HepG2 (cell line): Measurements from ENCODE around the gene SHQ1. TPM values are rescaled to one million over a fixed set of nuclear protein-coding genes. Genes with fewer than 3 reads are reported as not detected.

Source experiments
- ATAC-seq: fragments of 200-7000 bp; cut with Tn5 transposase; 3 replicates; pipeline ENCODE4 v1.9.1; 2020; ENCODE audit warnings: mild to moderate bottlenecking, moderate library complexity
- BruUV-seq: library from RNA; stranded (reverse); fragments of 400-500 nt; replicated peaks from 2 replicates; lab custom pipeline; 2021; lab: Mats Ljungman, UMichigan
- CTCF ChIA-PET: fragments of 300-600 bp; formaldehyde crosslinking; extraction: SDS; loops from one replicate; lab custom pipeline; 2021; ENCODE audit warnings: low total read pairs, inconsistent platforms, low intra/inter-chr PET ratio; lab: Yijun Ruan, JAX
- POLR2A ChIA-PET: fragments of 350-600 bp; sonication (Branson Sonifier 250); formaldehyde crosslinking; loops from one replicate; lab custom pipeline; 2020; ENCODE audit warnings: antibody characterized with exemption, inconsistent platforms; lab: Yijun Ruan, JAX
- DNase-seq: peaks from one replicate; pipeline ENCODE4 v3.0.0-alpha.2; 2015; ENCODE audit warnings: low spot score
- FAIRE-seq: peaks from 3 replicates; lab custom pipeline; 2011; peaks lifted over from hg19 to GRCh38; lab: Jason Lieb, UNC
- H2AFZ ChIP-seq: one replicate; pipeline ENCODE4 v1.6.1; 2011; ENCODE audit warnings: low read length, inconsistent platforms
- H3K27ac ChIP-seq: fragments of 300-600 bp; 3 replicates; pipeline ENCODE4 v1.8.0; 2011; ENCODE audit warnings: mixed run types, mild to moderate bottlenecking, mixed read lengths, low read length, inconsistent platforms; ENCODE audit not compliant: insufficient read depth; ENCODE audit errors: extremely low read length
- H3K27me3 ChIP-seq, 2 experiments: fragments of 200-600 bp in 1 of 2; 2 replicates in 1 of 2; 3 replicates in 1 of 2; pipeline versions ENCODE4 v1.6.0 to v1.8.0; 2011; ENCODE audit warnings: low read length in 2 of 2, mild to moderate bottlenecking in 2 of 2, moderate library complexity in 2 of 2, inconsistent platforms in 1 of 2; ENCODE audit not compliant: insufficient read depth in 2 of 2, control insufficient read depth in 1 of 2
- H3K36me3 ChIP-seq, 2 experiments: fragments of 200-600 bp in 1 of 2; replicated peaks in 1 of 2; 2 replicates in 1 of 2; 3 replicates in 1 of 2; pipeline versions ENCODE4 v1.5.1 to v1.8.0; 2011; ENCODE audit warnings: low read length in 2 of 2, inconsistent platforms in 1 of 2; ENCODE audit not compliant: insufficient read depth in 2 of 2, control insufficient read depth in 1 of 2
- H3K4me1 ChIP-seq: 2 replicates; pipeline ENCODE4 v1.5.1; 2012; ENCODE audit warnings: low read length, inconsistent platforms; ENCODE audit not compliant: insufficient read depth
- H3K4me2 ChIP-seq: 2 replicates; pipeline ENCODE4 v1.6.0; 2011; ENCODE audit warnings: low read depth, low read length, inconsistent platforms
- H3K4me3 ChIP-seq, 3 experiments: fragments of 200-600 bp in 1 of 3; sonication (generic), shearing (Covaris generic) in 1 of 3; replicated peaks in 1 of 3; 2 replicates each; pipeline ENCODE4 v1.5.1; 2011 to 2016; ENCODE audit warnings: low read length in 3 of 3, inconsistent platforms in 2 of 3, low read depth in 2 of 3, mild to moderate bottlenecking in 2 of 3, control low read depth in 1 of 3, mixed read lengths in 1 of 3; ENCODE audit not compliant: insufficient read depth in 1 of 3
- H3K79me2 ChIP-seq: one replicate; pipeline ENCODE4 v1.6.1; 2011; ENCODE audit warnings: low read length, inconsistent platforms; ENCODE audit not compliant: insufficient read depth
- H3K9ac ChIP-seq: 2 replicates; pipeline ENCODE4 v1.6.0; 2011; ENCODE audit warnings: mild to moderate bottlenecking, low read depth, low read length, inconsistent platforms; ENCODE audit not compliant: insufficient read depth
- H3K9me3 ChIP-seq: 2 replicates; pipeline ENCODE4 v1.5.1; 2012; ENCODE audit warnings: mild to moderate bottlenecking, low read length
- H4K20me1 ChIP-seq: 2 replicates; pipeline ENCODE4 v1.6.0; 2011; ENCODE audit warnings: inconsistent platforms, mild to moderate bottlenecking, low read length, moderate library complexity; ENCODE audit not compliant: insufficient read depth
- ADNP ChIP-seq: sonication (generic); formaldehyde crosslinking; IDR thresholded peaks from 2 replicates; pipeline ENCODE4 v1.4.0; 2020; ENCODE audit warnings: missing genetic modification reagents
- ATF6 ChIP-seq: sonication (generic); formaldehyde crosslinking; conservative IDR thresholded peaks from 2 replicates; pipeline ENCODE4 v1.4.0; 2020; ENCODE audit warnings: missing genetic modification reagents
- ATF7 ChIP-seq, 2 experiments: fragments of 450-650 bp in 1 of 2; sonication (generic) in 1 of 2; formaldehyde crosslinking in 1 of 2; IDR thresholded peaks; 2 replicates each; pipeline versions ENCODE4 v1.4.0 to v1.6.1; 2016 to 2020; ENCODE audit warnings: antibody characterized with exemption in 1 of 2, mild to moderate bottlenecking in 1 of 2, missing genetic modification reagents in 1 of 2
- CCDC6 ChIP-seq: sonication (generic); formaldehyde crosslinking; IDR thresholded peaks from 2 replicates; pipeline ENCODE4 v1.8.1; 2022; ENCODE audit warnings: mild to moderate bottlenecking, missing genetic modification reagents, moderate library complexity
- HOXA9 ChIP-seq: sonication (generic); formaldehyde crosslinking; IDR thresholded peaks from 2 replicates; pipeline ENCODE4 v1.8.1; 2022; ENCODE audit warnings: missing genetic modification reagents, mild to moderate bottlenecking, moderate library complexity, borderline replicate concordance
- KDM3A ChIP-seq: IDR thresholded peaks from 2 replicates; pipeline ENCODE4 v1.6.1; 2018; ENCODE audit warnings: low read depth, missing compliant biosample characterization
- MTF2 ChIP-seq: sonication (generic); formaldehyde crosslinking; IDR thresholded peaks from 2 replicates; pipeline ENCODE4 v1.5.0; 2020; ENCODE audit warnings: missing genetic modification reagents, borderline replicate concordance
- SNAPC5 ChIP-seq: sonication (generic); formaldehyde crosslinking; IDR thresholded peaks from 2 replicates; pipeline ENCODE4 v1.8.1; 2023; ENCODE audit warnings: mild to moderate bottlenecking, missing genetic modification reagents, borderline replicate concordance
- TAF1 ChIP-seq: sonication (generic); formaldehyde crosslinking; IDR thresholded peaks from 2 replicates; pipeline ENCODE4 v1.4.0; 2020; ENCODE audit warnings: missing genetic modification reagents
- TCF12 ChIP-seq, 2 experiments: fragments of 450-650 bp in 1 of 2; sonication (generic) in 1 of 2; formaldehyde crosslinking in 1 of 2; IDR thresholded peaks; 2 replicates each; pipeline versions ENCODE4 v1.6.1 to v1.8.0; 2017 to 2022; ENCODE audit warnings: antibody characterized with exemption in 1 of 2, mild to moderate bottlenecking in 1 of 2, missing genetic modification reagents in 1 of 2, moderate library complexity in 1 of 2
- U2AF2 ChIP-seq: fragments of 200-400 bp; formaldehyde crosslinking; IDR thresholded peaks from 2 replicates; pipeline ENCODE4 v1.6.1; 2017; ENCODE audit warnings: low read depth, mild to moderate bottlenecking, low read length
- ZBTB26 ChIP-seq: IDR thresholded peaks from 2 replicates; pipeline ENCODE4 v1.6.1; 2016; ENCODE audit warnings: missing compliant biosample characterization, missing genetic modification reagents, borderline replicate concordance
- ZFP41 ChIP-seq: sonication (generic); formaldehyde crosslinking; IDR thresholded peaks from 2 replicates; pipeline ENCODE4 v1.4.0; 2020; ENCODE audit warnings: mild to moderate bottlenecking, missing genetic modification reagents, borderline replicate concordance
- ZKSCAN1 ChIP-seq: fragments of 150-350 bp; IDR thresholded peaks from 2 replicates; pipeline ENCODE4 v1.6.1; 2014; ENCODE audit warnings: low read length
- ZNF343 ChIP-seq: sonication (generic); formaldehyde crosslinking; IDR thresholded peaks from 2 replicates; pipeline ENCODE4 v1.4.0; 2020; ENCODE audit warnings: mild to moderate bottlenecking, missing genetic modification reagents
- ZNF468 ChIP-seq: sonication (generic); formaldehyde crosslinking; IDR thresholded peaks from 2 replicates; pipeline ENCODE4 v1.8.0; 2022; ENCODE audit warnings: mild to moderate bottlenecking, moderate library complexity, missing genetic modification reagents
- ZNF709 ChIP-seq: sonication (generic); formaldehyde crosslinking; IDR thresholded peaks from 2 replicates; pipeline ENCODE4 v1.5.0; 2020; ENCODE audit warnings: mild to moderate bottlenecking, missing genetic modification reagents
- ZNF777 ChIP-seq: sonication (generic); formaldehyde crosslinking; IDR thresholded peaks from 2 replicates; pipeline ENCODE4 v1.4.0; 2020; ENCODE audit warnings: missing genetic modification reagents
- WGBS: methylation state at CpG from one replicate; pipeline ENCODE4 v1.1.6; 2017; ENCODE audit warnings: low lambda C conversion rate; 5-methylcytosine and 5-hydroxymethylcytosine counted together
- in situ Hi-C: cut with HindIII; loops from 2 replicates; pipeline ENCODE4 v1.10.0; 2017; ENCODE audit warnings: low pct_unique_long_range_greater_than_20kb; ENCODE audit not compliant: extremely low pct_ligation_motif_present
- intact Hi-C: fragments of 100-400 bp; cut with micrococcal nuclease; formaldehyde crosslinking; loops from one replicate; pipeline ENCODE4 v1.10.0; 2022; ENCODE audit not compliant: unreplicated experiment
- polyA plus RNA-seq, 8 experiments: library from polyadenylated mRNA; depleted of rRNA in 3 of 8; stranded (reverse) in 7 of 8; unstranded in 1 of 8; fragments of >200 nt; fragmentation: Illumina TruSeq in 4 of 8; extraction: Trizol in 4 of 8; gene quantifications; 2 replicates each; pipeline versions ENCODE4 v1.2.1 to v1.2.3, GENCODE V29; 2011 to 2016; ENCODE audit warnings: low read depth in 4 of 8, missing spikeins in 1 of 8, mixed read lengths in 1 of 8; ENCODE audit not compliant: insufficient read depth in 1 of 8
- total RNA-seq, 5 experiments: library from RNA; depleted of rRNA; stranded (reverse); fragments of >200 nt; fragmentation: Illumina TruSeq; extraction: Trizol; gene quantifications; 2 replicates each; pipeline ENCODE4 v1.2.3, GENCODE V29; 2016; ENCODE audit warnings: low read depth in 1 of 5
- TF ChIP-seq, protein P1 (sequence below): IDR thresholded peaks from 2 replicates; pipeline ENCODE4 v1.6.1; 2016; ENCODE audit warnings: control low read depth

Gene SHQ1
- total and polyA plus RNA-seq, 2 of the 13 experiments (the other 11 are each of a cell fraction or from before 2014, with no cell fraction given) = 5.5 to 20.3 TPM

DNA sequence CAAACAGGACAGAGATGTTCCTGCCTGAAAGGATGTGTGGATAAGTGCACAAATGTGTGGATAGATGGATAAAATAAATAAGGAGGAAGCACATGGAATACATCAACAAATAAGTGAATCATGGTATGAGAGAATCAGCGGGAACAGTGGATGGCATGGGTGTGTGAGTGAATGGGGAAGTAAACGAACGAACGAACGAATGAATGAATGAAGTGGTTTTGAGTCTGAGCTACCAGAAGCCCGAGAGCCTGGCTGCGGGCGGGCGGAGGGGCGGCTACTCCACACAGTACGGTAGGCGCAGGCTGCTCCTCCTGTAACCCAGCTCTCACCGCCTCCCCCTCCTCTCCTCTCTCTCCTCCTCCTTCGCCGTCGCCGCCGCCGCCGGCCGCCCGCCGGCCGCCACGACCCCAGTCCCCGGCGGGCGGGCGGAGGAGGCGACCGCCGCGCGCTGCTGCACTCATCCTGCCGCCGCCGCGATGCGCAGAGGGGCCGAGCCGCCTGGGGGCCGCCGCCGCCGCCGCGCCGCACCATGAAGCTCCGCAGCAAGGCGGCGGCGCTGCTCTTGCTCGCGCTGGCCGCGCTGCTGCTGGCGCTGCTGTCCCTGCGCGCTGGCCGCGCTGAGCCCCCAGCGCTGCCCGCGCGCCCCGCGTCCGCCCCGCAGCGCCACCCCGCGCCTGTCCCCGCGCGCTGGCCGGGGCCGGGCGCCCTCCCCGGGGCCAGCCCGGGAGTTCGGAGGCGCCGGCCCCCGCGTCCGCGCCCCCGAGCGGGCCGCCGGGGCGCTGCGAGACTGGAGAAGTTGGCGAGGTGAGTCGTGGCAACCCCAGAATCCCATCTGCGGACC lies 39.7 kb upstream of the SHQ1 start, which contains the start of gene GXYLT2:
Gene GXYLT2, plus strand, starts transcription at position 342 of the 841 bp plus-strand sequence. Its CDS starts 188 bp downstream, at position 530.
- H3K36me3 ChIP-seq = no peaks in the 10 kb centered on the region
- peak within 1 kb of the TSS; percentile 50 for H3K27ac ChIP-seq
- H3K27me3 ChIP-seq = no peaks in the 10 kb centered on the region; a peak in 1 of 5 replicates
- peaks cover 5% of the 10 kb centered on the region; the same call in 1 of the 2 replicates for H3K9me3 ChIP-seq
- H3K79me2 ChIP-seq = peaks cover 2% of the 10 kb centered on the region
- 1% methylated on average over 12 of the region's 96 CpGs for WGBS
- FAIRE-seq = no peak
- intact Hi-C loops (loop anchor here (5.0 kb wide), 3 partner anchors 41 to 169 kb away; partner anchors contain the start of genes PPP4R2 and SHQ1), in situ Hi-C loops (no loop called here)
- peak; percentile 78 for ATAC-seq
- H3K4me3 ChIP-seq = peak within 1 kb of the TSS; percentile 70 to 90 (median 75)
- POLR2A ChIA-PET = interaction anchor here (0.8 to 1.5 kb wide), 3 partner anchors 8 to 14 kb away, joined by 3 to 4 read pairs (median 3); no protein-coding TSS in a partner anchor
- H3K9ac ChIP-seq = peak within 1 kb of the TSS; percentile 57
- peak within 1 kb of the TSS; percentile 99 for H3K4me2 ChIP-seq
- CTCF ChIA-PET = interaction anchor here (1.0 kb wide), 1 partner anchor 13 kb away, joined by 3 read pairs; no protein-coding TSS in a partner anchor
- H3K4me1 ChIP-seq = peaks cover 63% of the 10 kb centered on the region
- no peaks in the 10 kb centered on the region for H4K20me1 ChIP-seq
- peak; percentile 48 for DNase-seq
- peak within 1 kb of the TSS; percentile 98 for H2AFZ ChIP-seq
- BruUV-seq = no TSS peak
- TF ChIP-seq ZNF343 (CRISPR knock-in tag) = 0 out of 2 replicates have a peak, but pooled peaks have one; percentile 46
- TF ChIP-seq MTF2 (CRISPR knock-in tag) = no peak
- TF ChIP-seq ADNP (CRISPR knock-in tag) = 0 out of 2 replicates have a peak, but pooled peaks have one; percentile 6
- no peak for TF ChIP-seq ZKSCAN1
- no peak for TF ChIP-seq HOXA9 (CRISPR knock-in tag)
- no peak for TF ChIP-seq KDM3A (CRISPR knock-in tag)
- TF ChIP-seq ZNF709 (CRISPR knock-in tag) = no peak
- no peak for TF ChIP-seq TAF1 (CRISPR knock-in tag)
- TF ChIP-seq ZBTB26 = no peak
- TF ChIP-seq, protein P1, sequence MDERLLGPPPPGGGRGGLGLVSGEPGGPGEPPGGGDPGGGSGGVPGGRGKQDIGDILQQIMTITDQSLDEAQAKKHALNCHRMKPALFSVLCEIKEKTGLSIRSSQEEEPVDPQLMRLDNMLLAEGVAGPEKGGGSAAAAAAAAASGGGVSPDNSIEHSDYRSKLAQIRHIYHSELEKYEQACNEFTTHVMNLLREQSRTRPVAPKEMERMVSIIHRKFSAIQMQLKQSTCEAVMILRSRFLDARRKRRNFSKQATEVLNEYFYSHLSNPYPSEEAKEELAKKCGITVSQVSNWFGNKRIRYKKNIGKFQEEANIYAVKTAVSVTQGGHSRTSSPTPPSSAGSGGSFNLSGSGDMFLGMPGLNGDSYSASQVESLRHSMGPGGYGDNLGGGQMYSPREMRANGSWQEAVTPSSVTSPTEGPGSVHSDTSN (CRISPR knock-in tag) = no peak
- TF ChIP-seq ZFP41 (CRISPR knock-in tag) = no peak
- no peak for TF ChIP-seq CCDC6 (CRISPR knock-in tag)
- TF ChIP-seq ZNF468 (CRISPR knock-in tag) = no peak
- TF ChIP-seq U2AF2 = no peak
- TF ChIP-seq SNAPC5 (CRISPR knock-in tag) = no peak
- peak; percentile 52; the same call in 1 of the 2 replicates for TF ChIP-seq ZNF777 (CRISPR knock-in tag)
- TF ChIP-seq ATF7 (IDR thresholded peaks at IDR 0.05) = no peak
- no peak for TF ChIP-seq ATF7 (CRISPR knock-in tag; IDR thresholded peaks at IDR 0.05)
- no peak for TF ChIP-seq TCF12 (IDR thresholded peaks at IDR 0.05)
- no peak for TF ChIP-seq TCF12 (CRISPR knock-in tag; IDR thresholded peaks at IDR 0.05)
- TF ChIP-seq ATF6 = no peak
